ENCODE data around the gene NPPA.
"Not testable (repeated sequence)": the region's sequence is repeated elsewhere in the genome, so short reads cannot be mapped to it uniquely, and the experiment has no call there.

NPPA gene

GRCh38 chr1:11805422-11806306 is 41.9 kb downstream of the NPPA start, which contains the start of the genes CLCN6 and MTHFR:
CLCN6 (plus strand) TSS chr1:11806191; CDS start chr1:11806263, 72 bp downstream.
MTHFR (minus strand) TSS chr1:11805964; CDS start chr1:11803116, 2,848 bp downstream.
- DNase-seq (ENCODE audit: low read depth) = peak; percentile 97

- no peak for DNase-seq (ENCODE audit: low read depth)
These were observed 42.7 kb downstream of the NPPA start for GRCh38 chr1:11804666-11805421.

GRCh38 chr1:11803924-11804665 is 43.5 kb downstream of the NPPA start:
- DNase-seq (ENCODE audit: low read depth) = not testable (repeated sequence)

- DNase-seq (ENCODE audit: low read depth) = peak; percentile 67
These were observed 44.4 kb downstream of the NPPA start for GRCh38 chr1:11802973-11803885.

GRCh38 chr1:11802616-11802972 is 45.0 kb downstream of the NPPA start:
- no peak for DNase-seq (ENCODE audit: low read depth)

- DNase-seq (ENCODE audit: low read depth) = no peak
These were observed 46.7 kb downstream of the NPPA start for GRCh38 chr1:11800756-11801433.

GRCh38 chr1:11800391-11800755 is 47.2 kb downstream of the NPPA start:
- DNase-seq (ENCODE audit: low read depth) = no peak

- no peak for DNase-seq (ENCODE audit: low read depth)
These were observed 47.7 kb downstream of the NPPA start for GRCh38 chr1:11799896-11800295.

GRCh38 chr1:11799099-11799498 is 48.5 kb downstream of the NPPA start:
- DNase-seq (ENCODE audit: low read depth) = no peak

GRCh38 chr1:11797525-11798216 is 49.9 kb downstream of the NPPA start:
- no peak for DNase-seq (ENCODE audit: low read depth)

GRCh38 chr1:11796036-11796828 is 51.4 kb downstream of the NPPA start:
- no peak for DNase-seq (ENCODE audit: low read depth)

Measured in activated T-helper 1 cell treated with Interleukin-2 at 50 U/mL for 16 hours (primary cell).